Right hindlimb (tissue), 1 donor: ENCODE measurements around the gene ARL2BP.
A peak's percentile ranks its signal among the peaks of the same experiment; 100 is the strongest.

Experiments used
- DNase-seq: peaks from one replicate; pipeline ENCODE4 v3.0.0-alpha.2; 2018

ARL2BP gene

DNA sequence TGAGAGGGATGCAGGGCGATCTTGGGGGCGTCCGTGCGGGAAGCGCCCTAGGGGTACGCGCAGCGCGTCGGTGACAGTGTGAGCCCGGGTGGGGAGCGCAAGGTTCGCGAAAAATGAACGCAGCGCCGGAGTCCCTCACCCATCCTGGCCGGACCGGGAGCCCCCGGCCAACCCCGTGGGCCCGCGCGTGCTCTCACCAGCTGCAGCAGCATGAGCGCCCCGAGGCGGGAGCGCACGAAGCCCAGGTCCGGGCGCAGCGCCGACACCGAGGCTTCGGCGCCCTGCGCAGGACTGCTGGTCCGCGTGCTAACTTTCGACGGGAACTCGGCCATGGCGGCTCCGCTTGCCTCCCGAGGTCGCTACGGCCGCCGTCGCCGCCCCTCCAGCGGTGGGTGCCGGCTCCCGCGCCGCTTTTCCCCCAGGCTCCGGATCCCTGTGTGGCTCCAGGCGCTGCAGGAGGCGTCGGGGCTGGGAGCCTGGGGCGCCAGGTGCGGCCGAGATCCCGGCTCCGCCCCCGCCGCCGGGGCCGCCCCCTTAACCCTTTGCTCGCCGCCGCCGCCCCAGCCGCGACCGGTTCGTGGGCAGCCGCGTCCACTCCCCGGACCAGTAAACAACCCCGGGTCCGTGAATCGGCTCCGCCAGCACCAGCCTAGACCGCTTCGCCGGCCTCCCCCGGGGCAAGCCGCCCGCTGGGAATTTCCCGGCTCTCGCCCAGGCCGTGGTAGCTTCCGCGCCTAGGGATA, 39.3 kb downstream of the ARL2BP start, which contains the start of gene PLLP:
TSS of gene PLLP (minus strand) at position 464 of the 743 bp plus-strand sequence. CDS start at position 332, 132 bp downstream.
- DNase-seq: peak; percentile 47

- no peak for DNase-seq
These were observed 39.9 kb downstream of the ARL2BP start for GRCh38 chr16:57284952-57285363.

DNA sequence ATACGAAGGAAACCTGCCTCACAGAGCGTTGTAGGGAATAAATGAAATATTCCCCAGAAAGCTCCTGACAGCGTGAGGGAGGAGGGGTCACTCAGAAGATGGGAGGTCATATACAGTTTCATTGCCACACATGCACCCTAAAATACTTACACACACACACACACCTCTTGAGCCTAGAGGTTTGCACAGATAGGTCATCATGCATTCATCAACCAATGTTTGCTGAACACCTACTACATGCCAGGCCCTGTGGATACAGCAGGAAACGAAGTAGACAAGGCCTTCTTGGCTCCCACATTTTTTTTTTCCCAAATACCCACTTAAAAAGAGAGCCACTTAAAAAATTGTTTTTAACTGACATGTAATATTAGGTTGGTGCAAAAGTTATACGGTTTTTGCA, 40.3 kb downstream of the ARL2BP start:
- DNase-seq: no peak

DNA sequence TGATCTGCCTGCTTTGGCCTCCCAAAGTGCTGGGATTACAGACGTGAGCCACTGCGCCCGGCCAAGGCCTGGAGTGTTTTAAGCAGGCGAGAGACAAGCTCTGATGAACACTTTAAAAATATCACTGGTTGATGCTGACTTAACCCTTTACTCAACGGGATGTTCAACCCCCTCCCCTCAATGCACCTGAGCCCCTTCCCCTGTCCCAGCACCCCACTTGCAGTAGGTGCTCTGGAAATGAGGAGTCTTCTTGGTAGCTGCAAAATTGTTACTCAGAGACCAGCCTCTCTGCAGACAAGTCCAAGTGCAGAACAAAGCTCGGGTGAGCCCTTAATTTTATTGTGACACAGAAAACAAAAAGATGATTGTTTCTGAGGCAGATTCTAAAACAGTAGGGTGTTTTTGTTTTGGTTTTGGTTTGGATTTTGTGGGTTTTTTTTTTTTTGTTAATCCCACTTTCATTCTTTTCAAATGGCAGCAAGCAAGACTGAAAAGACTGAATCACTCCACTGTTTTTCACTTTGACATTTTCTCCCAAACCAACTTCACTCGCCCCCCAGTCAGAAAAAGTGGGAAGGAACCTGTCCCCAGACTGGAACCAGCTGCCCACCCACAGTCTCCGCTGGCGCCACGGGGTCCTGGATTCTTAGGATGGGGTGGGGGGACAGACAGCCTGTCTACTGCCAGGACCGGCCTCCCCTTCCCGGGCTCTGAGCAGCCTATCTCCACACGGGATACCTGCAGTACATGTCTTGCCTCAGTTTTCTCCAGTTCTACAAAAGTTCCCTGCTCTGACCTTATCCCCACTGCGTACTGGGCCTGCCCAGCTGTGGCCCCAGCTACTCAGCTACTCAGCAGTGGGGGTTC, 44.6 kb downstream of the ARL2BP start:
- DNase-seq: no peak

DNA sequence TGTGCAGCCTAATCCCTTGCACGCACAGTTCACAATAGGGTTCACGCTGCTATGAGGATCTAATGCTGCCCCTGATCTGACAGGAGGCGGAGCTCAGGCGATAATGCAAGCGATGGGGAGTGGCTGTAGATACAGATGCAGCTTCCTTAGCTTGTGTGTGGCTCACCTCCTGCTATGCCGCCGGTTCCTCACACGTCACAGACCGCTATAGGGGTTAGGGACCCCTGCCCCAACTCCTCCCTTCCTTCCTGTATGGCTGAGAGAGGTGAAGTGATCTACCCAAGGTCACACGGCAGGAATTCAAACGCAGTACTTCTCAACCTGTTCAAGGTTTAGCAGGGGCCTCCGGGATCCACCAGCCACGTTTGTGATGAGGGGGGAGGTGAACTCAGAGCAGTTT, 52.8 kb downstream of the ARL2BP start:
- DNase-seq: no peak

- peak; percentile 78 for DNase-seq
These were observed 54.1 kb downstream of the ARL2BP start for GRCh38 chr16:57299009-57299718.

GRCh38 chr16:57299719-57300386, 54.8 kb downstream of the ARL2BP start:
- DNase-seq: peak; percentile 93

DNA sequence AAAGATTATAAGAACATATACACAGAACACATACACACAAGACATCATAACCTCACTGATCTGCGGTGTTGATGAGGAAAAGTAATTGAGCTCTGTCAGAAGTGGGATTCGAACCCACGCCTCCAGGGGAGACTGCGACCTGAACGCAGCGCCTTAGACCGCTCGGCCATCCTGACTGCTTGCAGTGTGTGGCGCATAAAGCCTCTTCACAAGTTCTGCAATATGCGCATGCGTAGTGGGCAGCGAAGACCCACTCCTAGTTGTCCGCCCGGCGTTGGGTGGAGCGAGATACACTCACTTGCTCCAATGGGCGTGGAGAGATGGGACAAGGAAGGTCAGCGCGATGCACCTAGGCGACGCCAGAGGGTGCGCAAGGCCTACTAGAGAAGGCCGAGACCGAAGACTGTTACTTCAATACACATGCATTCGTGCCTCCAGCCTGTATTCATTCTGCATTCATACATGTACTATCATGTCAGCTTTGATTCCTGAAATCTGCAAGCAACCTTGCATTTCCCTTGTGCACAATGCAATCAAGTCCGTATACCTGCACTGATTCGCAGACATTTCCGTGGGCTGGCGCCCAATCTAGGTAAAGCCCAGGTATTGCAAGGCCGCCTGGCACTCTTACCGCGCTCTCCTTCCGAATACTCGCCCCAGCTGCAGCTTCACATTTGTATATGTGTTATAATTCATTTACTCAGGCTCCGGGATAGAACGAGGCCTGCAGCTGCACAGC, 55.5 kb downstream of the ARL2BP start:
- peak; percentile 100 for DNase-seq

DNA sequence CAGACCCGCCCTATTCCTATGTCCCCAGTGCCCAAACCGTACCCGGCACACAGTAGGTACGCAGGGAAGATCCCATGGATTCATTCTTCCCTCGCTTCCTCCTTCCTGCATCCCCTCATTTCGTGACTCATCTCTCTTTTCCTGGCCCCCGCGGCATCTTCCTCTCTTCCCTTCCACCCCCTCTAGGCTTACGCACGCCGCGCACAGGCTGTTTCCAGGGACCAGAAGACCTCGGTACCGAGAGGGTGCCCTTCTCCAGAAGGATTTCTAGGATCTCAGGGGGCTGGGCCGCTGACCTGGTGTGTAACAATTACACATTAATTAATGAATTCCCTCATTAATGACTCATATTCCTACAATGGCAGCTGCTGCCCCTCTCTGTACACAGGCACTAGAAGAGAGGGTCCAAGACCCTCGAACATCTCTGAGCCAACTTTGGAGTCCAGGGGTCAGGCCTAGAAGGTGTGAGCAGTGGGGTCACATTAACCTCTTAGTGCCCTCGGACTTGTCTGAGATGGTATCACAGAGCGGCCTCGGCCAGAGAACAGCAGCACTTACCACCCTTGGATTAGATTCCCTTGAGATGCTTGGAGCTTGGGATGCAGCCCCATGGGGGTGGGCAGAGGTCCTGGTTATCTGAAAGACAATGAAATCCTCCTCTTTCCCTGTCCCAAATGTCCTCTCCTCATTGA, 56.2 kb downstream of the ARL2BP start:
- no peak for DNase-seq
